ENCODE measurements around the gene HNRNPA0.
A peak's percentile ranks its signal among the peaks of the same experiment; 100 is the strongest.

- TF ChIP-seq YY1 (IDR thresholded peaks at IDR 0.05; ENCODE audit: extremely low read depth, insufficient replicate concordance, low read depth, low read length) (peak; percentile 5), CTCF (IDR thresholded peaks at IDR 0.05 in 2 of 3, conservative IDR thresholded peaks at IDR 0.05 in 1 of 3; ENCODE audit: borderline replicate concordance in 1 of 3, insufficient read depth in 1 of 3, low read depth in 2 of 3, low read length in 2 of 3) (no peak), POLR2A (IDR thresholded peaks at IDR 0.05; ENCODE audit: borderline replicate concordance, extremely low read depth, insufficient read depth, insufficient read length) (no peak), POLR2AphosphoS5 (IDR thresholded peaks at IDR 0.05; ENCODE audit: low read depth, low read length) (no peak), RAD21 (IDR thresholded peaks at IDR 0.05; ENCODE audit: low read depth) (no peak), CEBPB (IDR thresholded peaks at IDR 0.05; ENCODE audit: low read depth) (no peak), ZNF274 (IDR thresholded peaks at IDR 0.05; ENCODE audit: low read depth, low read length) (no peak), EZH2 (IDR thresholded peaks at IDR 0.05) (no peak), REST (IDR thresholded peaks at IDR 0.05; ENCODE audit: low read depth) (no peak), SIN3A (IDR thresholded peaks at IDR 0.05; ENCODE audit: low read depth) (no peak), ELF1 (IDR thresholded peaks at IDR 0.05; ENCODE audit: borderline replicate concordance, low read depth) (no peak), FOSL1 (IDR thresholded peaks at IDR 0.05; ENCODE audit: low read depth) (no peak)
Measured at GRCh38 chr5:137754961-137755762, 999 bp upstream of the HNRNPA0 start.
